Activated naive CD4-positive, alpha-beta T cell treated with anti-CD3 and anti-CD28 coated beads, Interleukin-2, amount 50 U/mL, for 16 hours (primary cell): ENCODE measurements around the gene TMX2.

ENCODE experiments used
- DNase-seq: peaks from one replicate; pipeline ENCODE4 v3.0.0-alpha.2; 2020

TMX2 gene

DNA sequence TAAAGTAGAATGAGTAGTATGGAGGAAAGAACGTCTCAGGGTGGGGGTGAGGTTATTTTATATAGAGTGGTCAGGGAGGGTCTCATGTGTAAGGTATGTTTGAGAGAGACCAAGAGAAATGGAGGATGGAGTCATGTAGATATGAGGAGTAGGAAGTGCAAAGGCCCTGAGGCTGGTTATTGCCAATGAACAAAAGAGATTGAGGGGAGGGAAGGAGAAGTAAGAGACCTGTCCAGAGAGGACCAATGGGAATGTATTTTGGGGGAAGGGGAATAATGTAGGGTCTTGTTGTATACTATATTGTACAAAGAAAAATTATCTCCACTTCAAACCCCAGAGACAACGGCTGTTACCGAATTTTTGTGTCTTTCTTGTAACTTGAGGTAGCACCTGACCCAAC lies 59.0 kb downstream of the TMX2 start:
- no peak for DNase-seq

- DNase-seq = no peak
Observed at GRCh38 chr11:57772562-57772961, 60.2 kb downstream of the TMX2 start.

- no peak for DNase-seq
Observed at GRCh38 chr11:57773026-57773598, 60.7 kb downstream of the TMX2 start.

DNA sequence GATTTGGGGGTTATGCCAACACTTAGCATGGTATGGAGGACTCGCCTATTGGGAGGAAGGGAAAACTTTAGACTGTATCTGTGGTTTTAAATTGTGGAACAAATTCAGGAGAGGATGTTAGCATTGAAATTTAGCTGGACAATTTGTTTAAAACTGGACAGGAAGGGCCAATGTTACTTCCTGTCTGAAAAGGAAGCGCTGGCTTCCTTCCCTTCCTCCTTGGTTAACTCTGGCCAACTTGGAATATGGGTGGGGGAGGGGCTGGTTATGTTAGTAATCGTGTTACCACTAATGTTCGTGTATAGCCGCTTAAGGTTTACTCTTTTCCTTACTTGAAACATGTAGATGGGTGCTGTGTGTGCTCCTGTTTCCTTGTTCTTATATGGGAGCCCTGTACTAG lies 63.1 kb downstream of the TMX2 start:
- no peak for DNase-seq

- no peak for DNase-seq
Observed at GRCh38 chr11:57776031-57776521, 63.7 kb downstream of the TMX2 start.

DNA sequence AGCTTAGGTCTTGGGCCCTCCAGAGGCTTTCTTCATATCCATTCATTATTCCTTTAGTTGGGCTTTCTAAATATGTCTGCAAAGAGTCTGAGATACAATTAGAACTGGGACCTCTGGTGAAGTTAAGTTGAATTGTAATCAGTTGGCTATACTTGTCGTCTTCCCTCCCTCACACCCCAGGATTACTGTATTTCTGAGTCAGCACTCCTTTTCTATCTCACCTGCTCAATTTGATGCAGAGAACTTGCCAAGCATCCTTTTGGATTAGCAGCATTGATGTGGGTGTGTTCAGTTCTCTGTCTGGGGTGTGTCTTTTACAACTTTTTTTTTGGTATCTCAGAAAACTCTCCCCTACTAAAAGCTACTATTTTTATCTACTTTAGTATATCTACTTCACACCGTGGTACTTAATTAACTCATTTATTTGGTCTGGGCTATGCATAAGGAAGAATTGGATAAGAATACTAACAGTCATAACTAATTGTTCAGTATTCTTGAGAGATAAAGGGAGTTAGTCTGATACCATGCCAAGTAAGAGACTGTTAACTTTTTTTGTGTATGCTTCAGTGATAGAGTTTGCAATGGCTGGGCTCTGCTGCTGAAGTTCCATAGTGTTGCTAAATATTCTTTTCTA lies 64.3 kb downstream of the TMX2 start:
- DNase-seq = no peak

DNA sequence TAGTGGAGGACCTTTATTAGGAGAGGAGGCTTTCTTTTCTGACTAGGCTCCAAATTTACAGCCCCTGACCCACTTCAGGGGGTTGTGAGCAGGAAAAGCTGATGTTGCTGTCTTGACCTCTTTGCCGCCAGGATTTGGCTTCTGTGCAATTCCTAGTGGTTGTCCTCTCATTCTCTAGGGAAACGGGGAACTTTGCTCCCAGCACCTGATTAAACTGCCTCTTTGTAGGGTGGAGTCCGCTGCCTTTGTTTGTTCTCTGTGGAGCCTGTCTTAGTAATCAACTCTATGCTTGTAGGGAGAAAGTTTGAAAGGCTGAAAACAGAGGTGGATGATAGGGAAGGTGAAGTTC lies 65.5 kb downstream of the TMX2 start:
- no peak for DNase-seq

- no peak for DNase-seq
Observed at GRCh38 chr11:57778318-57779037, 66.1 kb downstream of the TMX2 start.

DNA sequence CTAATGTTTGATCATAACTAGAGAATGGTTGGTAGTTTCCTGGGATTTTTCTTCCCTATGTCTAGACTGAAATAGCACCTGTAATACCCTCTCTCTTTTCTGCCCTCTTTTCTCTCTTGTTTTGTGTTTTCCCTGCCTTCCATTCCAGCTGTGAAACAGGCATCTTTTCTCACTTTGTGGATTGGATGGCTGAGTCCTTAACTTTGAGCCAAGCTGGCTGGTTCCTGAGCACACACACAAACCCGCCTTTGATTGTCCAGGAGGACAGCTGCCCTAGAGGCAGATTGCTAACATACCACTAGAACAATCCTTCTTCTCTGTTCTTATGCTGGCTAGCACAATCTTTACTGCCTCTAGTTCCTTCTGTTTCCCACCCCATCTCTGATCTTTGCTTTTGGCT lies 66.9 kb downstream of the TMX2 start:
- DNase-seq = no peak

DNA sequence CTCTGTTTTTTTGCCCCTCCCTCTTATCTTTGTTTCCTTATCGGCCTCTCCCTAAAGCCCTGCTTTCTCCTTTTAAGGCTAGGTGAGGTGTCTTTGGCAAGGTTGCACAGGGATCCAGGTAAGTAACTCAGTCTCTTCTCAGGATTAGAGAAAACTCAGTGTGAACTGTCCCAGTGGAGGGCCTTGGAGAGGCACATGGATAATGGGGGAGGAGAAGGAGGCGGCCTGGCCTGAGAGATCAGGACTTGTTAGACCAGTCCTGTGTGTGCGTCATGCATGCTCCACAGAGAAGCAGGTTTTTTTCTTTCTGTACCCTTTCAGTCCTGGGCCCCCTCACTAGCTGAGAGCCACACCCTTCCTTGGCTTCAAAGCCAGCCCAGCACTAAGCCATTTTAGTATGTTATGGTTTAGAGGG lies 69.1 kb downstream of the TMX2 start:
- no peak for DNase-seq

DNA sequence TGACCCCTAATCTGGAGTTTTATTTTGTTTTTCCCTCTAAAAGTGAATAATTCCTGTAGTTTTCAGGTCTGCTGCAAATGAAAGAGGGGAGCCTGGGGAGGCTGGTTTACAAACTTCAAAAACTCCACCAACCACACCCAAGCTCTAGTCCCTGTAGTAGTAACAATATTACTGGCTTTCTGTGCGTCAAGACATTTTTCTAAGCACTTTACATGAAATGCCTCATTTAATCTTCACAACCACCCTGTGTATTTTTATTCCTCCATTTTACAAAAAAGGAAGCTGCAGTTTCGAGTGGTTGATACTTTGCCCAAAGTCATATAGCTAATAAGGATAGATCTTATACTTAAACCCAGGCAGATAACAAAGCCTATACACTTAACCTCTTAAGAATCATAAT lies 72.7 kb downstream of the TMX2 start:
- no peak for DNase-seq

DNA sequence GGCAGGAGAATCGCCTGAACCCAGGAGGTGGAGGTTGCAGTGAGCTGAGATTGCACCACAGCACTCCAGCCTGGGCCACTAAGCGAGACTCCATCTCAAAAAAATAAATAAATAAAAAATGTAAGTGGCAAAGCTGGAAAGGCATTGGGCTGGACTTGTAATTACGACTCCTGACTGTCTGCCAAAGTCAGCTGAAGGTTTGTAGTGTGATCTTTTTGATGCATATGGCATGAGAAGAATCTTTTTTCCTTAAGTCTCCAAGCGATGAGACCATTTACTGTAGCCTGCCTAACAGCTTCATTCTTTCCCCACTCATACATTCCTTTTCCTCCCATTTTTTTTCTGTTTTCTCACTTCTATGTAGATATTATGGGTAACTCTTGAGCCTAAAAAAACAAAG lies 74.0 kb downstream of the TMX2 start:
- DNase-seq = no peak

GRCh38 chr11:57787006-57787604 lies 74.7 kb downstream of the TMX2 start:
- no peak for DNase-seq

GRCh38 chr11:57787920-57788702 lies 75.7 kb downstream of the TMX2 start:
- DNase-seq = no peak

GRCh38 chr11:57788703-57789088 lies 76.3 kb downstream of the TMX2 start:
- DNase-seq = no peak
